Neural progenitor cell (in vitro differentiated cells): ENCODE data around the gene PLXNA4. TPM values are rescaled to one million over a fixed set of nuclear protein-coding genes. Genes with fewer than 3 reads are reported as not detected.

ENCODE experiments used
- DNase-seq: peaks from one replicate; pipeline ENCODE4 v3.0.0-alpha.2; 2016; ENCODE audit warnings: low spot score
- H2AFZ ChIP-seq: fragments of 200-600 bp; sonication (generic); replicated peaks from 2 replicates; pipeline ENCODE4 v1.6.1; 2016; ENCODE audit warnings: antibody characterized with exemption
- H3F3A ChIP-seq: fragments of 200-600 bp; sonication (generic); 2 replicates; pipeline ENCODE4 v1.6.1; 2016; ENCODE audit warnings: antibody characterized with exemption, low read depth
- H3K27ac ChIP-seq: fragments of 200-600 bp; sonication (generic); 2 replicates; pipeline ENCODE4 v1.5.1; 2016; ENCODE audit warnings: mild to moderate bottlenecking
- H3K27me3 ChIP-seq: fragments of 200-600 bp; sonication (generic); 2 replicates; pipeline ENCODE4 v1.6.1; 2016; ENCODE audit warnings: mild to moderate bottlenecking, moderate library complexity
- H3K36me3 ChIP-seq: fragments of 200-600 bp; sonication (generic); 2 replicates; pipeline ENCODE4 v1.5.1; 2016
- H3K4me1 ChIP-seq: fragments of 200-600 bp; sonication (generic); 2 replicates; pipeline ENCODE4 v1.6.1; 2016; ENCODE audit warnings: mixed run types
- H3K4me2 ChIP-seq: fragments of 200-600 bp; sonication (generic); 2 replicates; pipeline ENCODE4 v1.6.1; 2016
- H3K4me3 ChIP-seq: fragments of 200-600 bp; sonication (generic); 2 replicates; pipeline ENCODE4 v1.5.1; 2016
- H3K79me2 ChIP-seq: fragments of 200-600 bp; sonication (generic); 2 replicates; pipeline ENCODE4 v1.6.1; 2016; ENCODE audit warnings: low read depth
- H3K9ac ChIP-seq: fragments of 200-600 bp; sonication (generic); 2 replicates; pipeline ENCODE4 v1.6.1; 2016
- H3K9me3 ChIP-seq: fragments of 200-600 bp; sonication (generic); 2 replicates; pipeline ENCODE4 v1.5.1; 2016; ENCODE audit warnings: low read depth
- H4K20me1 ChIP-seq: fragments of 200-600 bp; sonication (generic); 2 replicates; pipeline ENCODE4 v1.6.1; 2016; ENCODE audit warnings: low read depth
- H3K27ac Mint-ChIP-seq: 3 replicates; pipeline ENCODE4 v1.8.0; 2021; ENCODE audit warnings: mixed read lengths
- H3K27me3 Mint-ChIP-seq: 2 replicates; pipeline ENCODE4 v1.8.0; 2022; ENCODE audit warnings: low read depth, mild to moderate bottlenecking, inconsistent platforms, moderate library complexity, mixed read lengths; ENCODE audit not compliant: insufficient read depth
- H3K36me3 Mint-ChIP-seq: 3 replicates; pipeline ENCODE4 v1.8.0; 2021; ENCODE audit warnings: mixed read lengths
- H3K4me1 Mint-ChIP-seq: 3 replicates; pipeline ENCODE4 v1.8.0; 2021; ENCODE audit warnings: mixed read lengths
- H3K4me3 Mint-ChIP-seq: 3 replicates; pipeline ENCODE4 v1.8.0; 2021; ENCODE audit warnings: mild to moderate bottlenecking, moderate library complexity, mixed read lengths
- H3K9me3 Mint-ChIP-seq: 3 replicates; pipeline ENCODE4 v1.8.0; 2020; ENCODE audit warnings: mixed read lengths
- CTCF ChIP-seq: fragments of 200-600 bp; sonication (generic); IDR thresholded peaks from 2 replicates; pipeline ENCODE4 v1.5.1; 2017; ENCODE audit warnings: antibody characterized with exemption, mild to moderate bottlenecking
- EZH2 ChIP-seq: fragments of 200-600 bp; sonication (generic); IDR thresholded peaks from 2 replicates; pipeline ENCODE4 v1.6.1; 2017; ENCODE audit warnings: antibody characterized with exemption, mild to moderate bottlenecking, moderate library complexity
- EZH2phosphoT487 ChIP-seq: fragments of 200-600 bp; sonication (generic); IDR thresholded peaks from 2 replicates; pipeline ENCODE4 v1.6.1; 2017; ENCODE audit warnings: antibody characterized with exemption
- total RNA-seq: library from RNA; depleted of rRNA; stranded (reverse); fragments of >200 nt; gene quantifications from 2 replicates; pipeline ENCODE4 v1.2.3, GENCODE V29; 2015; ENCODE audit warnings: low replicate concordance

PLXNA4 gene
- total RNA-seq, 1 donor from 2014 or later: 0.49 TPM

GRCh38 chr7:132509643-132510042 lies 66.6 kb downstream of the PLXNA4 start:
- peaks cover 5% of the 10 kb centered on the region for H3F3A ChIP-seq
- Mint-ChIP-seq H3K36me3 (no peaks in the 10 kb centered on the region), H3K27me3 (peaks cover 4% of the 10 kb centered on the region), H3K4me1 (peaks cover 16% of the 10 kb centered on the region), H3K4me3 (no peak overlapping the region), H3K27ac (peak overlapping the region; percentile 43), H3K9me3 (no peaks in the 10 kb centered on the region)
- H3K4me2 ChIP-seq: peak overlapping the region; percentile 47
- H3K36me3 ChIP-seq: no peaks in the 10 kb centered on the region
- no peak for DNase-seq
- no peak overlapping the region for H2AFZ ChIP-seq
- H4K20me1 ChIP-seq: no peaks in the 10 kb centered on the region
- H3K9ac ChIP-seq: no peak overlapping the region
- no peaks in the 10 kb centered on the region for H3K9me3 ChIP-seq
- H3K4me1 ChIP-seq: peaks cover 14% of the 10 kb centered on the region
- no peak overlapping the region for H3K4me3 ChIP-seq
- no peaks in the 10 kb centered on the region for H3K79me2 ChIP-seq
- no peak overlapping the region for H3K27ac ChIP-seq
- TF ChIP-seq EZH2 (no peak), EZH2phosphoT487 (no peak), CTCF (no peak)
- H3K27me3 ChIP-seq: no peaks in the 10 kb centered on the region

- TF ChIP-seq EZH2 (no peak), CTCF (no peak), EZH2phosphoT487 (no peak)
- DNase-seq: peak; percentile 44
- Histone ChIP-seq H3K79me2 (no peaks in the 10 kb centered on the region), H3K9ac (no peak overlapping the region), H3F3A (peaks cover 5% of the 10 kb centered on the region), H3K4me1 (peaks cover 14% of the 10 kb centered on the region), H3K27ac (no peak overlapping the region), H4K20me1 (no peaks in the 10 kb centered on the region), H3K9me3 (no peaks in the 10 kb centered on the region), H2AFZ (peak overlapping the region; percentile 45), H3K4me2 (peak overlapping the region; percentile 47), H3K4me3 (no peak overlapping the region), H3K27me3 (no peaks in the 10 kb centered on the region), H3K36me3 (no peaks in the 10 kb centered on the region)
- H3K9me3 Mint-ChIP-seq: no peaks in the 10 kb centered on the region
- H3K4me3 Mint-ChIP-seq: no peak overlapping the region
- H3K36me3 Mint-ChIP-seq: no peaks in the 10 kb centered on the region
- peaks cover 4% of the 10 kb centered on the region for H3K27me3 Mint-ChIP-seq
- H3K4me1 Mint-ChIP-seq: peaks cover 19% of the 10 kb centered on the region
- H3K27ac Mint-ChIP-seq: no peak overlapping the region
Measured at GRCh38 chr7:132508724-132509353, 67.4 kb downstream of the PLXNA4 start.

GRCh38 chr7:132504852-132505251 lies 71.4 kb downstream of the PLXNA4 start:
- Histone ChIP-seq H3K9ac (no peak overlapping the region), H3F3A (peaks cover 4% of the 10 kb centered on the region), H3K4me1 (peaks cover 8% of the 10 kb centered on the region), H3K9me3 (no peaks in the 10 kb centered on the region), H3K36me3 (no peaks in the 10 kb centered on the region), H3K4me3 (no peak overlapping the region), H2AFZ (no peak overlapping the region), H3K27me3 (no peaks in the 10 kb centered on the region), H3K79me2 (no peaks in the 10 kb centered on the region), H3K4me2 (no peak overlapping the region), H4K20me1 (no peaks in the 10 kb centered on the region), H3K27ac (no peak overlapping the region)
- DNase-seq: no peak
- no peak for TF ChIP-seq EZH2
- TF ChIP-seq EZH2phosphoT487: no peak
- TF ChIP-seq CTCF: no peak
- H3K4me3 Mint-ChIP-seq: no peak overlapping the region
- no peaks in the 10 kb centered on the region for H3K36me3 Mint-ChIP-seq
- peaks cover 17% of the 10 kb centered on the region for H3K4me1 Mint-ChIP-seq
- H3K27me3 Mint-ChIP-seq: peaks cover 7% of the 10 kb centered on the region
- no peaks in the 10 kb centered on the region for H3K9me3 Mint-ChIP-seq
- H3K27ac Mint-ChIP-seq: peak overlapping the region; percentile 75
